GM12874 (cell line): ENCODE measurements around the gene OSGIN1.
A peak's percentile ranks its signal among the peaks of the same experiment; 100 is the strongest.

Source experiments
- CTCF ChIP-seq: IDR thresholded peaks from 2 replicates; pipeline ENCODE4 v1.5.1; 2011; ENCODE audit warnings: low read depth, mild to moderate bottlenecking, control low read depth, low read length, moderate library complexity; ENCODE audit not compliant: insufficient read depth

Gene OSGIN1

GRCh38 chr16:83990492-83990891, 37.5 kb downstream of the OSGIN1 start:
- TF ChIP-seq CTCF = no peak

DNA sequence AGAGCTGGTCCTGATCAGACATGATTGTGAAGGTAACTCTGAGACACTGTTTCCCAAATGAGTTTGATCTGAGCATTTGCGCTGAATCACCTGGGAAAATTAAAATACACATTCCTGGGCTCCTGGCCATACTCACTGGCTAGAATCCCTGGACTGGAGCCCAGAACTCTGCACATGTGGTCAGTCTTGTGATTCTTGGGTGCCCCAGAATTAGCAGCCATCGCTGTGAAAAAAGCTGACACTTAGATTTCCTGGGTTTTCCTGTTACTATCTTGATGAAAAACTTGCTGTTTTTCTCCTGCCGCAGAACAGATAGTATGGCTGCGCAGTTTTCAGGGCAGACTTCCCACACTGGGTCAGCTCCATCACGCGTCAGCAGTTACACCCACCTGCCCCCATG, 39.6 kb downstream of the OSGIN1 start:
- TF ChIP-seq CTCF = no peak

GRCh38 chr16:83994087-83994486, 41.0 kb downstream of the OSGIN1 start:
- no peak for TF ChIP-seq CTCF

- TF ChIP-seq CTCF = no peak
Observed at GRCh38 chr16:83994703-83995102, 41.7 kb downstream of the OSGIN1 start.

DNA sequence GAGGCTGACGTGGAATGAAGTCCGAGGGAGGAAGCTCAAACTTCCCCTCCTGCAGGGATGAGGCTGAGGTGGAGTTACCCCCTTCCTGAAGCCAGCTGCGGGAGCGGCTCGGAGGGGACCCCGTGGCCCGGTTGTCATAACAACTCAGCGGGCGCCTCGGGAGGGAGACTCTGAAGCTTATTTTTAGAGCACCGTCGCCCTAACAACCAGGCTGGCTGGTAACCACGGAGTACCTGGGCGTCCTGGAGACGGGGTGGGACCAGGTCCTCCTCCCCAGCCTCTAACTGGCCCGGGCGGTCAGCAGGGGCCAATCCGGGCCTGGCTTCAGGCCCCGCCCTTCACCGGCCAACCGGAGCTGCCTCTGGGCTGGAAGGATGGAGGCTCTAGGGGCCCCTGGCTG, 42.7 kb downstream of the OSGIN1 start:
- no peak for TF ChIP-seq CTCF

DNA sequence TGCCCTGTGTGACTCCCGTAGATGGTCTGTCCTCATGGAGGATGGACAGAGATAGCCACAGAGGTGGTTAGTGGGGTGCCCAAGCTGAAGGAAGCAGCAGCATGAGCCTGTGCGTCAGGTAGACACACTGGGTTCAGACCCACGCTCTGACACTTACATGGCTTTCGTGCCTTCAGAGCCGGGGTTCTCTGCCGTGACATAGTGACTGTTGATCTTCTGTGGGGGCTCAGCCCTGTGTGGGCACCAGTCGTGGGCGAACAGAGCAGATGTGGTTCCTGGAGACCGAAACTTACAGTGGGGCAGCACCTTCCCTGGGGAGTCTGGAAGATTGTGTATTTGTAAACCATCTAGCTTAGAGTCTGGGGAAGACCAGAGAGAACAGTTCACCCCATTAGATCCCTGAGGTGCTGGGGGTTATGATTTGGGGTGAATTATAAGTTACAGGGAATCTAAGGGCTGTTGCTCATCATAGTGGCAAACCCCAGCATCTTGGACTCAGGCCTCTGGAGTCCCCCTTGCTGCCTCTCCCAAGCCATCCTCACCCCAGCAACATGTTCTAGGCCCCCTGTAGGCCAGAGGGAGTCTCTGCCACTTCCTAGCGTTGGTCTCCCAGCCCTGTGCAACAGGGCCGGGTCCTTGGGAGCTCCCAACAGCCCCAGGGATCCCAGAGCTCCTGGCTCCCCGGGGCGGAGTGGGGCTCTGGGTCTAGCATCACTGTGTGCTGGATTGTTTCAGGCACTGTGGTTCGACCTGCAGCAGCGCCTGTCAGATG, 43.6 kb downstream of the OSGIN1 start:
- 0 out of 2 replicates have a peak, but pooled peaks have one; percentile 32 for TF ChIP-seq CTCF

GRCh38 chr16:83998091-83998490, 45.1 kb downstream of the OSGIN1 start:
- TF ChIP-seq CTCF = no peak
